ENCODE data around the gene TMEM181. TPM values are rescaled to one million over a fixed set of nuclear protein-coding genes. Genes with fewer than 3 reads are reported as not detected.
"Not testable (repeated sequence)": the region's sequence is repeated elsewhere in the genome, so short reads cannot be mapped to it uniquely, and the experiment has no call there.

TMEM181 gene
- total RNA-seq, 2 donors from 2014 or later, result 11.9 to 12.3 TPM

- DNase-seq (ENCODE audit: low spot score in 2 of 2) (no peak), ATAC-seq (peak in 1 of 2 donors; percentile 17)
- no peaks in the 10 kb centered on the region for H3K9me3 Mint-ChIP-seq
- peaks cover 0 to 15% of the 10 kb centered on the region in 2 donors for H3K36me3 Mint-ChIP-seq
- peak overlapping the region; percentile 67 to 73 for H3K27ac Mint-ChIP-seq
These were observed 72.0 kb downstream of the TMEM181 start for GRCh38 chr6:158631678-158632537.

- peak overlapping the region; percentile 67 to 73 for H3K27ac Mint-ChIP-seq
- H3K9me3 Mint-ChIP-seq; ATAC-seq; DNase-seq (ENCODE audit: low spot score in 2 of 2): not testable (repeated sequence)
- H3K36me3 Mint-ChIP-seq, result peaks cover 0 to 23% of the 10 kb centered on the region in 2 donors
These were observed 72.7 kb downstream of the TMEM181 start for GRCh38 chr6:158632538-158633119.

- ATAC-seq (no peak), DNase-seq (ENCODE audit: low spot score in 2 of 2) (no peak)
- peak overlapping the region in 1 of 2 donors; percentile 73 for H3K27ac Mint-ChIP-seq
- no peaks in the 10 kb centered on the region for H3K9me3 Mint-ChIP-seq
- H3K36me3 Mint-ChIP-seq, result peaks cover 0 to 23% of the 10 kb centered on the region in 2 donors
These were observed 73.2 kb downstream of the TMEM181 start for GRCh38 chr6:158633127-158633526.

- DNase-seq (ENCODE audit: low spot score in 2 of 2) (no peak), ATAC-seq (no peak)
- Mint-ChIP-seq H3K27ac (peak overlapping the region; percentile 15 to 33), H3K36me3 (peaks cover 0 to 36% of the 10 kb centered on the region in 2 donors), H3K9me3 (no peaks in the 10 kb centered on the region)
These were observed 75.0 kb downstream of the TMEM181 start for GRCh38 chr6:158634695-158635426.

- H3K27ac Mint-ChIP-seq, result peak overlapping the region; percentile 53 to 54
These were observed 75.7 kb downstream of the TMEM181 start for GRCh38 chr6:158635427-158636073.

GRCh38 chr6:158636778-158637177 lies 76.9 kb downstream of the TMEM181 start:
- Mint-ChIP-seq H3K36me3 (peaks cover 7 to 49% of the 10 kb centered on the region in 2 donors), H3K9me3 (no peaks in the 10 kb centered on the region), H3K27ac (peak overlapping the region in 1 of 2 donors; percentile 70)
- no peak for ATAC-seq
- no peak for DNase-seq (ENCODE audit: low spot score in 2 of 2)

More at GRCh38 chr6:158635427-158636073, 75.7 kb downstream of the TMEM181 start:
- ATAC-seq (no peak), DNase-seq (ENCODE audit: low spot score in 2 of 2) (no peak)
- H3K36me3 Mint-ChIP-seq, result peaks cover 4 to 43% of the 10 kb centered on the region in 2 donors
- H3K9me3 Mint-ChIP-seq, result no peaks in the 10 kb centered on the region

GRCh38 chr6:158638324-158638854 lies 78.5 kb downstream of the TMEM181 start:
- ATAC-seq, result no peak
- peaks cover 19 to 64% of the 10 kb centered on the region in 2 donors for H3K36me3 Mint-ChIP-seq
- no peaks in the 10 kb centered on the region for H3K9me3 Mint-ChIP-seq
- no peak for DNase-seq (ENCODE audit: low spot score in 2 of 2)
- H3K27ac Mint-ChIP-seq, result peak overlapping the region; percentile 44 to 58

GRCh38 chr6:158639056-158639455 lies 79.2 kb downstream of the TMEM181 start:
- peaks cover 24 to 70% of the 10 kb centered on the region in 2 donors for H3K36me3 Mint-ChIP-seq
- no peaks in the 10 kb centered on the region for H3K9me3 Mint-ChIP-seq
- no peak for DNase-seq (ENCODE audit: low spot score in 2 of 2)
- H3K27ac Mint-ChIP-seq, result peak overlapping the region; percentile 44 to 85
- no peak for ATAC-seq

- no peak for ATAC-seq
These were observed 80.6 kb downstream of the TMEM181 start for GRCh38 chr6:158640519-158640918.

GRCh38 chr6:158642097-158642601 lies 82.3 kb downstream of the TMEM181 start:
- no peak for ATAC-seq
- Mint-ChIP-seq H3K27ac (peak overlapping the region; percentile 74 to 100), H3K36me3 (peaks cover 31 to 58% of the 10 kb centered on the region in 2 donors), H3K9me3 (no peaks in the 10 kb centered on the region)
- no peak for DNase-seq (ENCODE audit: low spot score in 2 of 2)

More at GRCh38 chr6:158640519-158640918, 80.6 kb downstream of the TMEM181 start:
- H3K36me3 Mint-ChIP-seq, result peaks cover 27 to 70% of the 10 kb centered on the region in 2 donors
- no peak for DNase-seq (ENCODE audit: low spot score in 2 of 2)
- no peaks in the 10 kb centered on the region for H3K9me3 Mint-ChIP-seq
- peak overlapping the region; percentile 75 to 92 for H3K27ac Mint-ChIP-seq

- DNase-seq (ENCODE audit: low spot score in 2 of 2), result no peak
- peaks cover 0 to 4% of the 10 kb centered on the region in 2 donors for H3K9me3 Mint-ChIP-seq
- ATAC-seq, result no peak
These were observed 83.9 kb downstream of the TMEM181 start for GRCh38 chr6:158643836-158644230.

GRCh38 chr6:158644231-158645063 lies 84.6 kb downstream of the TMEM181 start, which contains the start of gene DYNLT1:
TSS of gene DYNLT1 (minus strand) at chr6:158644743. CDS start at chr6:158644708, 35 bp downstream.
- DNase-seq (ENCODE audit: low spot score in 2 of 2) (peak; percentile 96 to 97), ATAC-seq (peak; percentile 48 to 57)
- Mint-ChIP-seq H3K27ac (peak within 1 kb of the TSS; percentile 98 to 100), H3K9me3 (peaks cover 0 to 4% of the 10 kb centered on the region in 2 donors), H3K36me3 (peaks cover 31 to 44% of the 10 kb centered on the region in 2 donors)

More at GRCh38 chr6:158643836-158644230, 83.9 kb downstream of the TMEM181 start:
- Mint-ChIP-seq H3K27ac (peak overlapping the region; percentile 98 to 100), H3K36me3 (peaks cover 31 to 50% of the 10 kb centered on the region in 2 donors)

- Mint-ChIP-seq H3K9me3 (peaks cover 0 to 4% of the 10 kb centered on the region in 2 donors), H3K36me3 (peaks cover 29 to 40% of the 10 kb centered on the region in 2 donors), H3K27ac (peak overlapping the region; percentile 96 to 100)
- peak in 1 of 2 donors; percentile 3 for ATAC-seq
- no peak for DNase-seq (ENCODE audit: low spot score in 2 of 2)
These were observed 85.5 kb downstream of the TMEM181 start for GRCh38 chr6:158645064-158646022.
